Measurements from ENCODE around the gene OXA1L.
"Not testable (repeated sequence)": the region's sequence is repeated elsewhere in the genome, so short reads cannot be mapped to it uniquely, and the experiment has no call there.

The OXA1L gene

GRCh38 chr14:22769369-22769768, 2.9 kb downstream of the OXA1L start:
- DNase-seq = no peak

- no peak for DNase-seq
Measured at GRCh38 chr14:22770481-22771187, 4.1 kb downstream of the OXA1L start.

GRCh38 chr14:22772725-22773124, 6.2 kb downstream of the OXA1L start:
- DNase-seq = no peak

- no peak for DNase-seq
Measured at GRCh38 chr14:22773162-22774010, 6.9 kb downstream of the OXA1L start.

GRCh38 chr14:22774011-22774706, 7.7 kb downstream of the OXA1L start:
- DNase-seq = no peak

GRCh38 chr14:22776215-22776614, 9.7 kb downstream of the OXA1L start:
- no peak for DNase-seq

- not testable (repeated sequence) for DNase-seq
Measured at GRCh38 chr14:22776849-22777248, 10.4 kb downstream of the OXA1L start.

- DNase-seq = no peak
Measured at GRCh38 chr14:22778084-22778483, 11.6 kb downstream of the OXA1L start.

GRCh38 chr14:22780105-22780679, 13.7 kb downstream of the OXA1L start:
- DNase-seq = no peak

- DNase-seq = no peak
Measured at GRCh38 chr14:22780941-22781300, 14.4 kb downstream of the OXA1L start.

- no peak for DNase-seq
Measured at GRCh38 chr14:22781301-22781991, 15.0 kb downstream of the OXA1L start.

- DNase-seq = no peak
Measured at GRCh38 chr14:22786685-22787084, 20.2 kb downstream of the OXA1L start.

GRCh38 chr14:22791301-22791700, 24.8 kb downstream of the OXA1L start:
- DNase-seq = no peak

GRCh38 chr14:22792158-22792557, 25.7 kb downstream of the OXA1L start:
- no peak for DNase-seq

GRCh38 chr14:22793550-22793949, 27.1 kb downstream of the OXA1L start:
- DNase-seq = not testable (repeated sequence)

- DNase-seq = no peak
Measured at GRCh38 chr14:22793976-22794375, 27.5 kb downstream of the OXA1L start.

- no peak for DNase-seq
Measured at GRCh38 chr14:22794551-22794951, 28.1 kb downstream of the OXA1L start.

- no peak for DNase-seq
Measured at GRCh38 chr14:22796087-22796707, 29.7 kb downstream of the OXA1L start.

GRCh38 chr14:22797017-22797917, 30.8 kb downstream of the OXA1L start:
- DNase-seq = no peak

- no peak for DNase-seq
Measured at GRCh38 chr14:22798528-22798927, 32.0 kb downstream of the OXA1L start.

GRCh38 chr14:22800346-22800745, 33.9 kb downstream of the OXA1L start:
- DNase-seq = no peak
